Endothelial cell of umbilical vein (primary cell): Measurements from ENCODE around the gene ADAMTS14. TPM values are rescaled to one million over a fixed set of nuclear protein-coding genes. Genes with fewer than 3 reads are reported as not detected.

Experiments
- BruUV-seq: library from RNA; stranded (reverse); fragments of 400-500 nt; replicated peaks from 2 replicates; lab custom pipeline; 2021; lab: Mats Ljungman, UMichigan
- CTCF ChIA-PET: fragments of 300-600, 350-600 bp; sonication (Branson Sonifier 250); formaldehyde crosslinking; loops from one replicate; lab custom pipeline; 2021; ENCODE audit warnings: antibody characterized with exemption, inconsistent platforms; lab: Charles Lee
- POLR2A ChIA-PET: fragments of 300-600, 350-600 bp; sonication (Branson Sonifier 250); formaldehyde crosslinking; loops from one replicate; lab custom pipeline; 2021; ENCODE audit warnings: antibody characterized with exemption, inconsistent platforms; lab: Charles Lee
- DNase-seq: peaks from one replicate; pipeline ENCODE4 v3.0.0-alpha.2; 2011; ENCODE audit warnings: low read depth, low spot score
- FAIRE-seq: peaks from 2 replicates; lab custom pipeline; 2011; peaks lifted over from hg19 to GRCh38; lab: Jason Lieb, UNC
- H2AFZ ChIP-seq: 2 replicates; pipeline ENCODE4 v1.6.0; 2012; ENCODE audit warnings: low read depth, low read length, control low read depth, inconsistent platforms
- H3K27ac ChIP-seq: 2 replicates; pipeline ENCODE4 v1.5.1; 2011; ENCODE audit warnings: low read depth, mild to moderate bottlenecking, control low read depth, low read length, moderate library complexity; ENCODE audit not compliant: insufficient read depth
- H3K27me3 ChIP-seq, 2 experiments: 2 replicates each; pipeline versions ENCODE4 v1.6.0 to v1.6.1; 2011; ENCODE audit warnings: low read length in 2 of 2, mixed read lengths in 1 of 2; ENCODE audit not compliant: control insufficient read depth in 2 of 2, insufficient read depth in 2 of 2
- H3K36me3 ChIP-seq, 2 experiments: 2 replicates in 1 of 2; 3 replicates in 1 of 2; pipeline ENCODE4 v1.5.1; 2011; ENCODE audit warnings: low read length in 2 of 2, mild to moderate bottlenecking in 1 of 2, moderate library complexity in 1 of 2; ENCODE audit not compliant: control insufficient read depth in 2 of 2, insufficient read depth in 2 of 2; ENCODE audit errors: extremely low read depth in 1 of 2
- H3K4me1 ChIP-seq: 3 replicates; pipeline ENCODE4 v1.5.1; 2011; ENCODE audit warnings: mild to moderate bottlenecking, low read length; ENCODE audit not compliant: control insufficient read depth, insufficient read depth; ENCODE audit errors: extremely low read depth
- H3K4me2 ChIP-seq: 2 replicates; pipeline ENCODE4 v1.6.1; 2011; ENCODE audit warnings: low read length, control low read depth, mixed read lengths; ENCODE audit not compliant: insufficient read depth
- H3K4me3 ChIP-seq, 3 experiments: fragments of 200-600 bp in 1 of 3; sonication (generic), shearing (Covaris generic) in 1 of 3; replicated peaks in 1 of 3; 2 replicates each; pipeline ENCODE4 v1.5.1; 2011 to 2016; ENCODE audit warnings: control low read depth in 3 of 3, low read length in 3 of 3, mild to moderate bottlenecking in 2 of 3, inconsistent platforms in 1 of 3, low read depth in 1 of 3, moderate library complexity in 1 of 3; ENCODE audit not compliant: insufficient read depth in 1 of 3
- H3K79me2 ChIP-seq: 2 replicates; pipeline ENCODE4 v1.6.0; 2012; ENCODE audit warnings: low read length, inconsistent platforms; ENCODE audit not compliant: control insufficient read depth, insufficient read depth
- H3K9ac ChIP-seq: replicated peaks from 2 replicates; pipeline ENCODE3; 2011; ENCODE audit warnings: low read length, control low read depth; ENCODE audit not compliant: insufficient read depth; ENCODE audit errors: extremely low read depth
- H3K9me1 ChIP-seq: replicated peaks from 3 replicates; pipeline ENCODE4 v1.6.0; 2011; ENCODE audit warnings: mild to moderate bottlenecking, low read length; ENCODE audit not compliant: control insufficient read depth, insufficient read depth; ENCODE audit errors: extremely low read depth
- H3K9me3 ChIP-seq: replicated peaks from 2 replicates; pipeline ENCODE4 v1.5.1; 2012; ENCODE audit warnings: low read length, inconsistent platforms; ENCODE audit not compliant: control insufficient read depth, insufficient read depth
- H4K20me1 ChIP-seq: replicated peaks from 2 replicates; pipeline ENCODE3; 2011; ENCODE audit warnings: mild to moderate bottlenecking, low read length; ENCODE audit not compliant: control insufficient read depth, insufficient read depth; ENCODE audit errors: extremely low read depth
- CTCF ChIP-seq, 2 donors: IDR thresholded peaks; 1 replicate in 1 of 2; 2 replicates in 1 of 2; pipeline ENCODE4 v1.5.1; 2011; ENCODE audit warnings: low read length in 2 of 2, mild to moderate bottlenecking in 2 of 2, moderate library complexity in 2 of 2, control low read depth in 1 of 2, inconsistent platforms in 1 of 2, low read depth in 1 of 2; ENCODE audit not compliant: insufficient read depth in 1 of 2; ENCODE audit errors: extremely low read depth in 1 of 2
- EZH2 ChIP-seq: IDR thresholded peaks from 2 replicates; pipeline ENCODE4 v1.6.1; 2012; ENCODE audit warnings: borderline replicate concordance, low read depth, mild to moderate bottlenecking, moderate library complexity, low read length, inconsistent platforms; ENCODE audit not compliant: severe bottlenecking
- FOS ChIP-seq: IDR thresholded peaks from 2 replicates; pipeline ENCODE4 v1.6.1; 2011; ENCODE audit warnings: mild to moderate bottlenecking, low read length, moderate library complexity, borderline replicate concordance; ENCODE audit not compliant: insufficient read depth
- GATA2 ChIP-seq: IDR thresholded peaks from 2 replicates; pipeline ENCODE4 v1.7.0; 2011; ENCODE audit warnings: low read depth, mild to moderate bottlenecking, moderate library complexity, mixed read lengths, low read length; ENCODE audit not compliant: insufficient read length, insufficient read depth
- JUN ChIP-seq: IDR thresholded peaks from 2 replicates; pipeline ENCODE4 v1.6.1; 2011; ENCODE audit warnings: borderline replicate concordance, low read depth; ENCODE audit not compliant: insufficient read length, insufficient read depth
- MAX ChIP-seq: IDR thresholded peaks from 2 replicates; pipeline ENCODE4 v1.6.1; 2011; ENCODE audit not compliant: insufficient read depth, insufficient read length
- MYC ChIP-seq: IDR thresholded peaks from one replicate; pipeline ENCODE4 v1.6.1; 2011; ENCODE audit warnings: mild to moderate bottlenecking, low read depth, low read length
- POLR2A ChIP-seq: IDR thresholded peaks from 2 replicates; pipeline ENCODE4 v1.6.1; 2012; ENCODE audit warnings: low read depth, mild to moderate bottlenecking, control low read depth, low read length
- POLR2AphosphoS5 ChIP-seq: IDR thresholded peaks from 2 replicates; pipeline ENCODE4 v1.6.1; 2012; ENCODE audit warnings: low read depth, mild to moderate bottlenecking, control low read depth, low read length, moderate library complexity; ENCODE audit not compliant: insufficient read depth
- dilution Hi-C: fragments of 300-500 bp; cut with MboI; formaldehyde crosslinking; loops from one replicate; pipeline ENCODE4 v1.15.0; 2019; ENCODE audit warnings: low sequenced_read_pairs; ENCODE audit not compliant: extremely low pct_ligation_motif_present
- intact Hi-C: fragments of 100-400 bp; cut with micrococcal nuclease; formaldehyde crosslinking; loops from one replicate; pipeline ENCODE4 v1.10.0; 2022
- polyA plus RNA-seq, 4 experiments: library from polyadenylated mRNA; depleted of rRNA in 3 of 4; stranded (reverse) in 3 of 4; unstranded in 1 of 4; fragments of >200 nt; gene quantifications; 2 replicates each; pipeline versions ENCODE4 v1.2.1 to v1.2.3, GENCODE V29; 2011 to 2012; ENCODE audit warnings: missing spikeins in 1 of 4
- total RNA-seq: library from RNA; stranded (reverse); gene quantifications from 2 replicates; pipeline ENCODE4 v1.2.3, GENCODE V29; 2021

Gene ADAMTS14
- total and polyA plus RNA-seq, 2 donors (not counting 3 experiments of a cell fraction or from before 2014, with no cell fraction given) = not detected

GRCh38 chr10:70810967-70811366 is 138.7 kb downstream of the ADAMTS14 start:
- intact Hi-C loops = no loop called here
- no TSS peak for BruUV-seq
- H3K4me2 ChIP-seq = no peak overlapping the region
- no peaks in the 10 kb centered on the region for H3K79me2 ChIP-seq
- no peaks in the 10 kb centered on the region for H3K9me1 ChIP-seq
- no peak for DNase-seq
- dilution Hi-C loops = no loop called here
- TF ChIP-seq MAX (no peak), JUN (no peak), FOS (no peak), MYC (no peak)
- no peak overlapping the region for H3K9ac ChIP-seq
- no peaks in the 10 kb centered on the region for H3K36me3 ChIP-seq
- no peaks in the 10 kb centered on the region for H3K9me3 ChIP-seq
- H3K4me3 ChIP-seq = no peak overlapping the region
- no peak for FAIRE-seq
- no peak overlapping the region for H2AFZ ChIP-seq
- CTCF ChIA-PET = interaction anchor here (0.9 kb wide), 1 partner anchor 64 kb away, joined by 3 read pairs; no protein-coding TSS in a partner anchor
- H3K27me3 ChIP-seq = peaks cover 13 to 15% of the 10 kb centered on the region in 2 experiments
- H3K27ac ChIP-seq = no peak overlapping the region
- H3K4me1 ChIP-seq = no peaks in the 10 kb centered on the region
- POLR2A ChIA-PET = no interaction called here
- no peaks in the 10 kb centered on the region for H4K20me1 ChIP-seq

GRCh38 chr10:70811881-70812280 is 139.6 kb downstream of the ADAMTS14 start:
- FAIRE-seq = no peak
- POLR2A ChIA-PET = no interaction called here

More at GRCh38 chr10:70811881-70812280, 139.6 kb downstream of the ADAMTS14 start:
- Histone ChIP-seq H3K4me2 (no peak overlapping the region), H3K9me3 (no peaks in the 10 kb centered on the region), H3K4me3 (no peak overlapping the region), H3K9me1 (no peaks in the 10 kb centered on the region), H3K27me3 (peaks cover 8 to 12% of the 10 kb centered on the region in 2 experiments), H3K36me3 (no peaks in the 10 kb centered on the region), H2AFZ (no peak overlapping the region), H3K4me1 (peaks cover 2% of the 10 kb centered on the region), H3K27ac (no peak overlapping the region), H3K9ac (no peak overlapping the region), H3K79me2 (no peaks in the 10 kb centered on the region), H4K20me1 (no peaks in the 10 kb centered on the region)
- DNase-seq = no peak
- CTCF ChIA-PET = no interaction called here
- BruUV-seq = no TSS peak
- intact Hi-C loops (no loop called here), dilution Hi-C loops (no loop called here)
- TF ChIP-seq POLR2A (no peak), GATA2 (no peak), CTCF (IDR thresholded peaks at IDR 0.05; ENCODE audit: extremely low read depth in 1 of 2, insufficient read depth in 1 of 2, low read depth in 1 of 2, low read length in 2 of 2) (no peak), POLR2AphosphoS5 (no peak), MAX (no peak), FOS (no peak), JUN (no peak), MYC (no peak), EZH2 (no peak)
